NCI-H1417 (cell line): ENCODE data around the gene UQCC5.

Experiments used
- DNase-seq, 3 experiments: peaks; one replicate each; lab custom pipeline; 2025; lab: John Stamatoyannopoulos, UW

UQCC5 gene

GRCh38 chr3:52570076-52570475 lies 33.7 kb downstream of the UQCC5 start:
- no peak for DNase-seq

- DNase-seq = no peak
These were observed 35.8 kb downstream of the UQCC5 start for GRCh38 chr3:52572221-52572620.

GRCh38 chr3:52574056-52574965 lies 37.9 kb downstream of the UQCC5 start:
- no peak for DNase-seq
